HG03457 (cell line): Measurements from ENCODE around the gene STXBP4.
A peak's percentile ranks its signal among the peaks of the same experiment; 100 is the strongest.
"Not testable (repeated sequence)": the region's sequence is repeated elsewhere in the genome, so short reads cannot be mapped to it uniquely, and the experiment has no call there.

Source experiments
- ATAC-seq: cut with Tn5 transposase; IDR thresholded peaks from one replicate; pipeline ENCODE4 v1.9.1; 2021; ENCODE audit warnings: moderate number of reproducible peaks; ENCODE audit not compliant: unreplicated experiment

STXBP4 gene

DNA sequence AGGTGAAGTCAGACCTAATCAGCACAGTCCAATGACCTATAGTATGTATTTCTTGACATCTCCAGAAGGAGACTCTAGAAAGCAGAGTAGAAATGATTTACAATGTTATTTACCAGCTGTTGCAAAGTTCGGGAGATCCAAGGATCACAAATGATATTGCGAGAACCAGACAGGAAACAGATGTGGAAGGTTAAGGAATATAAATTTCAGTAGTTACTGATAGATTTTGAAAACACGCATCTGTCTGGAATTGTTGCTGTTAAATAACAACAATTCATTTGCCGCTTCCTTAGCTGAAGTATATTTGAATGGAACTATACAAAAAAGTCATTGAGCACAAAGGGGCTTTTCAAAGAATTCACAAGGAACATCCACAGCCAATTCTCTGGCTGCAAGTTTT is 72.0 kb downstream of the STXBP4 start:
- no peak for ATAC-seq

DNA sequence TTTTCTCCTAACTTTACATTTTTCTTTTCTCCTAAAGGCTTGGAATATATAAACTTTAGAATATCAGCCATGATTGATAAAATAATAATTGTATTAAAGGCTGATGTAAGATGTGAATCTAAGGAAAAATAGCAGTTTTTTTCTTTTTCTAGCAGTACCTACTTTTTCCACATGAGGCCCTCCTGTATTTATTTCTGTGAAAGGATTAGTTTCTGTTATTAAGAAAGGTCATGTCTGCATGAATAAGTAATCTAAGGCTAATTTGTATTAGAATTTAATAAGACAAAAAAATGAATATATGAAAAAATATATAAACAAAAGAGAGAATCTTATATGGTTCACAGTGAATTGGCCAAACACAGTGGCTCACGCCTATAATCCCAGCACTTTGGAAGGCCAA is 85.3 kb downstream of the STXBP4 start:
- ATAC-seq: no peak

DNA sequence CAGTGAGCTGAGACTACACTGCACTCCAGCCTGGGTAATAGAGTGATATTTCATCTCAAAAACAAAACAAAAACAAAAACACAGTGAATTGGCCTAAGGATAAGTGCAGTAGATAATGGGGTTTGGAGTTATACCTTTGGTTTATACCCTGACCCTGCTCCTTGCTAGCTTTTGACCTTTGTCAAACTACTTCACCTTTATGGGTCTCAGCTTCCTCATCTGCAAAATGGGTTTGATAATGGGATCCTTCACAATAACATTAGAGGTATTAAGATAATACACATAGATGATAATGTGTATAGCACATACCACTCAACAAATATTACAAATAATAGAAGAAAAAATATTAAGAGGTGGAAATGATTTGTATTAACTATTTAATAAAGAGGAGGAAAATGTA is 85.9 kb downstream of the STXBP4 start:
- no peak for ATAC-seq

DNA sequence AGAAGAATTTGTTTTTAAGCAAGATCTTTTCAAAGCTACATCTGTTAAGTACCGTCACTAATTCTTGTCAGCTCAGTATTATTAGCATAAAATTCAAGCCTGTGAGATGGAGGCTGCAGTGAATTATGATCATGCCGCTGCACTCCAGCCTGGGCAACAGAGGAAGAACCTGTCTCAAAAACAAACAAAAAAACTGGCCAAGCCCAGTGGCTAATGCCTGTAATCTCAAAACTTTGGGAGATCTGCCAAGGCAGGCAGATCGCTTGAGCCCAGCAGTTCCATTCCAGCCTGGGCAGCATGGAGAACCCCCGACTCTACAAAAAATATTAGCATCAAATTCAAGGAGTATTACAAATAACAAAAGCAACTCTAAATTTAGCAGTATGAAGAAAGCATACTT is 88.0 kb downstream of the STXBP4 start:
- no peak for ATAC-seq

DNA sequence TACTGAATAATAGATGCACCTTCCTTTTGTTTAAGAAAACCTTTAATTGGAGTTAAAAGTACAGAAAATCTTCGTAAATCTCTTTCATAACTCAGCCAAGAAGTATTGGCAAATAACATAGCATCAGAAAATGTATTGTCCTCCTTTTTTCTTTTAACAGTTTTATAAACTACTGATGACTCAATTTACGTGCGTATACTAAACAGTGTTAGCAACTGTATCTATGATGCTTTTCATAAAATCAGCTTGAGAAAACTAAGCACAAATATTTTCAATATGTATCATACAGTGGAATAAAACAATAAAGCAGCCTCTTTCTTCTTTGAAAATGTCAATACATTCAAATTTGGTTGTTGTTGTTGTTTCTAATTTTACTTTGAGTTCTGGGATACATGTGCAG is 88.6 kb downstream of the STXBP4 start:
- ATAC-seq: no peak

DNA sequence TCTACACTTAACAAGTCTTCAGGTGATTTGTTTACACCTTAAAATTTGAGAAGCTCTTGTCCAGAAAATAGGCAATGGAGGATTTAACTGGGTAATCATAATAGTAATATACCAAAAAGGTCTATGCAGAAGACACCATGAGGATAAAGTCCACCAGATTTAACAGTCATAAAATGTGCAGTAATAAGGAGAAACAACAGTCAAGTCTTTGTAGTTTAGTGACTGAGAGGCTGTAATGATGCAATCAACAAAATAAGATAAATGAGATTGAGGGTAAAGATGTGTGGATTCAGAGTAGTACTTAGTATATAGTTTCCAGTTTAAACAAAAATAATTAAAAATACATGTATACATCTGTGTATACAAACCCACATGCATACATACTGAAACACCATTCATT is 91.2 kb downstream of the STXBP4 start:
- ATAC-seq: no peak

DNA sequence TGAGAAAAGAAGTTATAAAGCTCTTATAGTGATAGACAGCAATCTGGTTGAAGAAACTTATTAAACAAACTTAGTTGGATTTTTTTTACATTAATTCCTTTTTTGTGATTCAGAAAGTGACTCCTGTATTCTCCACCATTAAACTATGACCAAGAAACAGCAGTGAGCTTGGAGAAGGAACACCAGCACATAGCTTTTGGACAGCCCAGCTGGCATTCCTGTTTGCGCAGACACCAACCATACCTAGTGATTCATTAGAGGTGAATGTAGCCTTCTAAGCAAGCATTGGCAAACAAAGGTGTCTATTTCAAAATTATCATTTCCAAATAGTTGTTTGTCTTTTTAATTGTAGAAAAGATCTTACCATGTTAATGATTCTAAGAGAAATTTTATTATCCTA is 94.4 kb downstream of the STXBP4 start:
- no peak for ATAC-seq

DNA sequence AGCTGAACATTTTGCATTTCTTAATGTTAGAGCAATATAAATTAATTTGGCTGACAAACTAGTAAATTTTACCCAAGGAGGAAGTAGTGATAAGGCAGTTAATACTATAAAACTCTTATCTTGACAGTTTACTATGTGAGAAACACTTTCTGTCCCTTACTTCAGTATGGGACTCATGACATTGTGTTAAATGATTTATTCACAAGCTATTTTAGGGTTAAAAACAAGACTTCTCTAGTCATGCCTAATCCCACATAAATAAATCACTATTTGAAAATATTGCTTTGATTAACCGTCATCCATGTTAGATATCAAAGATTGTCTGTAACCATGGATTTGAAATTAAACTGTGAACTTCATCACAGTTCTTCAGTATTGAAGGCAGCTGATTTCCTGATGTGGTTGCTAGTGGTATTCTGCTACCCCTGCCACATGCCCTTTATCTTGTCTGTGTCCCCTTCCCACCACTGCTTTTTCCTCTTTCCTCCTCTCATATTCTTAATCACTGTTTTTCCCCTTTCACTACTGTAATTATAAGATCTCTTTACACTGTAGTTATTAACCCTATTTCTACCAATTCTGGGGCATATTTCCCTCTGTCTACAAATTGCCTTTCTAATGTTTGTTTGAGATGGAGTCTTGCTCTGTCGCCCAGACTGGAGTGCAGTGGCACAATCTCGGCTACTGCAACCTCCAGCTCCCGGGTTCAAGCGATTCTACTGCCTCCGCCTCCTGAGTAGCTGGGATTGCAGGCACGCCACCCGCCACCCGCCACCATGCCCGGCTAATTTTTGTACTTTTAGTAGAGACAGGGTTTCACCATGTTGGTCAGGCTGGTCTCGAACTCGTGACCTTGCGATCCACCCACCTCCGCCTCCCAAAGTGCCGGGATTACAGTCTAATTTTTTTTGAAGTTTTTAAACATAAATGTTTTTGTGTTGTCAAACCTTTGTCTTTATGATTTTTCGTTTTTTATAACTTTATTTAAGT is 95.6 kb downstream of the STXBP4 start:
- ATAC-seq: no peak

DNA sequence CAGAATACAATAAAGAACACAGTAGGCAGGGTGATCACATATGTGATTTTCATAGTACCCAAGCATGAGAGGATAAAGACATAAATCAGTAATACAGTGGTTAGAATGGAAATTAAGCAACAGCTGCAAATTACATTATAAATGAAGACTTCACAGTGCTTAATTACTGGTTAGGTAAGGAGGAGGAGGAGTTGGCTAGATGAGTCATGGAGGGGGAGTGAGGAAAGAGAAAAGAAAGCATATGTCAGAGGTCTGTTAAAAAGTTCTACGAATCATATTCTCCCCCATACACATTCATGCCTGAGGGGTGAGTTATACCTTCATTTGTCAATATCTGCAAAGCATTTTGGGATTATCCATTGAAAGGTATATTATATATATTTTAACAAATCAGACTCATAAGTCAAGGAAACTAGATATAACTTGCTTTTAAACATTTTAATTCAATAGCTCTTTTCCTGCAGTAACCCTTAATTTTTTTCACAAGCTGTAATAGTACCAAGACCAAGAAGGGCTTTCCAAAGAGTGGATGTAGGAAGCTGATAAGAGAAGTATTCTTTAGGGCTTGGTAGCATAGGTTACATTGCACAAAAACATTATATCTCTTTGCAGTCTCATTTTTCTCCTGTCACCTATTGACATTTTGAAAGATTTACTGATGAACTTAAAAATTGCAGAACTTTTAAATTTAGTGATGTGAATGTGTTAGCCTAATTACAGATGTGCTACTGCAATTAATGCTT is 99.3 kb downstream of the STXBP4 start:
- no peak for ATAC-seq

DNA sequence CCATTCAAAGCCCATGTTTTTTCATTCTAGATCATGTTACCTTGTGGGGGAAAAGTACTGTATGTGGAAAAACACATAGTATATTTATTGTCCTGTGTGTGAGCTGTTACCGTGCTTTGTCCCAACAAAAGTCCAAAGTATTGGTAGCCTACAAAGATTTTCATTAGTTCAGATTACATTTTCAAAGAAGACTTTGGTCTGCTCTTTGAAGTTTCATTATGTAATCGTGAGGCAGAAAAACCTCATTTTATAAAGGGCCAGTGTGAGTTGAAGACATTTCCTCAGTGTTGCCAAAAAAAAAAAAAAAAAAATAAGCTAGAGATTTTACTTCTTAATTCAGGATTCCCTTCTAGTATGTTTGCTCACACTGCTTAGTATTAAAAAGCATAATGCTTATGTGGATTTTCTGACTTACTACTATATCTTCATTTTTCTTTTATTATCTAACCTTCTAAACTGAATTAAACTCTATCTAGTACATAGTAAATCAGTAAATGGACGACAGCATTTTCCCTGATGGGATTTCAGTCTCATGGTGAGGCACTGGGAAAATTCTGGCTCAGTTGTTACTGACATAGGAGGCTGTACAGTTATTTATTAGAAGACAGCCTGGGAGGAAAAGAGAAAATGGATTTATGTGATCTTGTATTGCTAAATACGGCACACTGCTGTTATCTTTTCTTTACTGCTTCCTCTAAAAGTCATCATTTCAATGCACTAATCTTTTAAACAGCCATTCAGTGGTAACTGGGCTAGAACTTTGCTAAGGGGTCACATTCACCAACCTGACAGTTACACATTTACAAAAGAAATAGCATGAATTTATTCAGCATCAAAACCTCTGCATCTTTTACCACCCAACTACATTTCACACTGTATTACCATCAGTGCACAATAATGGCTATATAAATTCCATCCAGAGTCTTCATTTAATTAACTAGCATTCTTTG is 100.6 kb downstream of the STXBP4 start:
- no peak for ATAC-seq

DNA sequence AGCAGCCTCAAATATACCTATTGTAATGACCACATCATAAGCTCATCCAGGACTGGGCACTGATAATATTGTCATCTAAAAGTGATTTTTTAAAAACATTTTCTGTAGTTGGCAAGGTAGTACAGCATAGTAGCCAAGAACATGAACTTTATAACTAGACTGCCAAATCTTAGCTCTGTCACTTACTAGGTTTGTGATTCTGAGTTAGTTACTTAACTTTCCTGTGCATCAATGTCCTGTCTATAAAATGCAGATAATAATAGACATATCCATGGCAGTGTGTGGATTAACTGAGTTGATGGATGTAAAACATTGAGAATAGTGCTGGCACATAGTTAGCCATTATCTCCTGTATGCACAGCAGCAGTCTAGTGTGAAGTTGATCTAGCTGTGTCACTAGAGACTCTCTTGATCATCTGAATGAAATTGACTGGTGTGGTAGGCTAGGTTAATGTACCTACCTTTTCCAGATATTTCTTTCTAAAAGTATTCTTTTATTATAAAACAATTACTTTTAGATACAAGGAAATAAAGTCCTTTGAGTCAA is 101.5 kb downstream of the STXBP4 start:
- ATAC-seq: no peak

DNA sequence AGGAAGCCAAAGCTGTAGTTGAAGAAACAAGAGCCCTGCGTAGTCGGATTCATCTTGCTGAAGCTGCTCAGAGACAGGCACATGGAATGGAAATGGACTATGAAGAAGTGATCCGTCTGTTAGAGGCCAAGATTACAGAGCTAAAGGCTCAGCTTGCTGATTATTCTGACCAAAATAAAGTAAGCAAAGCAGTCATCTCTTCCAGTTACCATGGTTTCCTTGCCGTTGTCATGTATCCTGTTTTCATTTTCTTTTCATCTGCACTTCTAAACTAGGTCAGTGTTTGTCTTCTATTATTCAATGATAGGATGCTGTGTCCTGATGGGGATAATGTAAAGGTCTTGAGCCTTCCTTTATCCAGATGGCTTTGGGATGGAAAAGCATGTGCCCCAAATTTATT is 104.3 kb downstream of the STXBP4 start:
- ATAC-seq: no peak

DNA sequence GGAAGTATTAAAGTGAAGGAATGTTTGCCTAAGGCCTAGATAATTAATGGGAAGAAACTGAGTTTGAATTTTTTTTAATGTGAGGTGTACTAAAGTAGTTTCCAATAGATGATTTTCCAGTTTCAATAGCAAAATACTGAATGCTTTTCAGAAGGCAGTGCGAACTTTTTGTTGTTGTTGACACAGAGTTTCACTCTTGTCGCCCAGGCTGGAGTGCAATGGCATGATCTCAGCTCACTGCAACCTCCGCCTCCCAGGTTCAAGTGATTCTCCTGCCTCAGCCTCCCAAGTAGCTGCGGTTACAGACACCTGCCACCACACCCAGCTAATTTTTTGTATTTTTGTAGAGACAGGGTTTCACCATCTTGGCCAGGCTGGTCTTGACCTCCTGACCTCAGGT is 104.9 kb downstream of the STXBP4 start:
- not testable (repeated sequence) for ATAC-seq

DNA sequence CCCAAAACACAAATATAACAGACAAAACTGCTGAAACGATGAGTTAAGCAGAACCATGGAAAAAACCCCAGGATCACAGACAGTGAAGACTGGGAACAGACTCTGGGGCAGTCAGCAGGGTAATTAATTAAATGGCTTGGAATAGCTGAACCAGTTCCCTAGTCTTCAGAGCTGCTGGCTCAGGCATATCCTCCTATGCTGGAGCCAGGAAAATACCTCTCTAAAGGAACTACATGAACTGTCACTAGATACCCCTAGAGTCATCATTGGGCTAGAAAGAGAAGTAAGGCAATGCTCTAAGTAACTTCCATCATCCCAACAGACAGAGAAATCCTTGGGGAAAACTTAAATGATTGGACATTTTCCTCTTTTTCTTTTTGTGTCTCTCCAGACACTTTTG is 113.0 kb downstream of the STXBP4 start:
- ATAC-seq: no peak

DNA sequence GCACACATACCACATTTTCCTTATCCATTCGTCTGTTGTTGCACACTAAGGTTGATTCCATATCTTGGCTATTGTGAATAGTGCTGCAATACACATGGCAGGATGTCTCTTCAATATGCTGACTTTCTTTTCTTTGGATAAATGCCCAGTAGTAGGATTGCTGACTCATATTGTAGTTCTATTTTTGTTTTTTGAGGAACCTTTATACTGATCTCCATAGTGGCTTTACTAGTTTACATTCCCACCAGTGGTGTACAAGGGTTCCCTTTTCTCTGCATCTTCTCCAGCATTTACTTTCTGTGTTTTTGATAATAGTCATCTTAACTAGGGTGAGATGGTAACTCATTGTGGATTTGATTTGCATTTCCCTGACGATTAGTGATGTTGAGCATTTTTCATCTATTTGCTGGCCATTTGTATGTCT is 118.1 kb downstream of the STXBP4 start:
- no peak for ATAC-seq

DNA sequence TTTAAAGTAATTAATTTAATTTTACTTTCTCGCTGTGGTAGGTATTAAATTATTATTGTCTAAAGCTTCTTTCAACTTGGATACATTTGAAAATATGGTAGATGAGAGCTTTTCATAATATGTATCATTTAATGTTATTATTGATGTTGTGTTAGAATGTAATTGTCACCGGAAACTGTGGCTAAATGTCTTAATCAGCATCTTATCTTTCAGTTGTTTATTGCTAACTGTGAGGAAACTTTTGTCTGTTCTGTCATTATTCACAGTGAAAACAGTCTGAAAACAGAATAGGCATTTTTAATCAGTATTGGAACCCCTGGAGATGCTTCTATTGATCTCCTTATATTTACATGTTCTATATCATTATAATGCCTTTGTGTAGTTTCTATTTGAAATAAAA is 120.7 kb downstream of the STXBP4 start:
- ATAC-seq: no peak

DNA sequence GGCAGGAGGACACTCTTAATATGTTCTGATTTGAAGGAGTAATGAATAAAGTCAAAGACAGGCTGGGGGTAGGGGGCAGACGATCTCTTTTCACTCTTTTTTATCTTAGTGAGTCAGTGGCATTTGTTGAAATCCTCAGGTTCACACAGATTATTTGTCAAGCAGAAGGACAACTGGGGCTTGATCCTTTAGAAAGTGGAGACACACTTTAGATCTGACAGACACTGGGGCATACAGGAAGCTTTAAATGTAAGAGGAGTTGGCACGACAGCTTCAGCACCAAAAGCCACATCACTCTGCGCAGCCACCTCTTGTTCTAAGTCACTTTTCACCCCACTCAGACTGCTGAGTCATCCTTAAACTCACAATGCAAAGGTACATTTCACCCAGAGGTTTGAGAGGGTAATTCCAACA is 121.5 kb downstream of the STXBP4 start:
- ATAC-seq: peak; percentile 99

DNA sequence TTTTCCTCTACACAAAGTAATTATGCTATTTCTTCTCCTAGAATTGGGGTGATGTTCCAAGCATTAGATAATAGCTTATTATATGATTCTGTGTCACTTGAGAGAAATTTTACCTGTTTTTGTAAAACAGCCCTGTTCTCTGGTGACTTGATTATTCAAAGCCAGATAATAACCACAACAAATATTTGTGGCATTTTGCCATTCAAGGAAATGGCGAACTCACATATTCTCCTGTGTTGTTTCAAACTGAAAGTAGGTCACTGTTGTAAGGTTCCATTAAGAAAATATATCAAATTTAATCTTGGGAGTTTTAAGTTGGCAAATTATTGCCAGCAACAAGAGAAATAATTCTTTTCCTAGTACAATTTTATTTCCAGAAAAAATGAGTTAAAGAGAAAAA is 124.8 kb downstream of the STXBP4 start:
- ATAC-seq: no peak

DNA sequence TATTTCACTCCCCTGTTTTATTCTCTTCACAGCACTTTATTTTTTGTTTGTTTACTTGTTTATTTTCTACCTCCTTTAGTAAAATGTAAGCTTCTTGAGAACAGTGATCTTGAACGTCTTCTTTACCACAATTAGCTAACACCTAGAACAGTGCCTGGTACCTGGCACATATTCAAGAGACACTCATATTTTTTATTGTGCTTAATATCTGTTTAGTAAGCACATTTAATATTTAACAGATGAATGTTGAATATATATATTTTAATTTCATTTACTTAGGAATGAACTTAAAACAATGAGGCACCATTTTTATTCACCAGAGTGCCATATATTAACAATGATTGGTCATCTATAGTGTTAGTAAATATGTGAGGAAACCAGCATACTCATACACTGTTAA is 130.2 kb downstream of the STXBP4 start:
- ATAC-seq: no peak

DNA sequence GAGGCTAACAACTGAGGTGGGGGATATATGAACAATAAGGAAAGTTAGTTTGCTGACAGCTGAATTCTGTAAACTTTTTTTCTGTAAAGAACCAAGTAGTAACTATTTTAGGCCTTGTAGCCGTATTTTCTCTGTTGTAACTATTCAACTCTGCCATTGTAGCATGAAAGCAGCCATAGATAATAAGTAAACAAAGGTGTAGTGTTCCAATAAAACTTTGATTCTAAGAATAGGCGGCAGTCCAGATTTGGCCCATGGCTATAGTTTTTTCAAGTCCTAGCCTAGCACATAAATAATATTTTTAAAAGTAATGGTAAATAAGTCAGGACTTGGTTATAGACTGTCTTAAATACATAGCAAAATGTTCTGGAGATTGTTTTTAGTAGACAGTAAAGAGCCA is 142.0 kb downstream of the STXBP4 start:
- ATAC-seq: no peak

DNA sequence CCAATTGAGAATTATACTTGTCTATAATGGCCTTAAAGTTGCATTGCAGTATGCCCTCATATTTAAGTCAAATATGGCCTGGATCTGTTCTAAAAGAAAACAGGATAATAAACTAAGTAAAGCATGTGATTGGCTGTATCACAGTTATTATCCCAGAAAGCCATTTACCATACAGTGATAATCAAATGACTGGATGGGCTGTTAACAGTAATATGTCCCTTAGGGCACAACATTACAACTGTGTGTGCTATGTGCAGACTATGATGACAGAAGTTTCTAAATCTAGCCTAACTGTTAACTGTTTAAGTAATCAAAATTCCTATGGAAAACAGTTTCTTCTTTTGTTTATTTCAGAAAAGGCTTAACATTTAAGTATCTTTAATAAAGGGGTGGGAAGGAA is 145.7 kb downstream of the STXBP4 start:
- ATAC-seq: no peak
